ENCODE data around the gene SIPA1. TPM values are rescaled to one million over a fixed set of nuclear protein-coding genes. Genes with fewer than 3 reads are reported as not detected.
A peak's percentile ranks its signal among the peaks of the same experiment; 100 is the strongest.

SIPA1 gene
- total and polyA plus RNA-seq, 2 of the 8 experiments (the other 6 are each of a cell fraction or from before 2014, with no cell fraction given): 35.3 to 72.2 TPM

GRCh38 chr11:65646958-65647701, 9.2 kb downstream of the SIPA1 start:
- CTCF ChIA-PET (ENCODE audit: partially characterized antibody): interaction anchor here (0.7 to 1.8 kb wide), 7 partner anchors 9 to 239 kb away, joined by 3 to 11 read pairs (median 3); partner anchors contain the start of gene SIPA1
- peaks cover 1% of the 10 kb centered on the region; the same call in 1 of the 2 replicates for H3K79me1 ChIP-seq (ENCODE audit: low read depth, low read length)
- 15% methylated on average over 21 of the region's 87 CpGs; no CpG with 5 or more reads in 1 of the 2 experiments for WGBS, 2 experiments (ENCODE audit: extremely low coverage in 1 of 2, insufficient coverage in 1 of 2, insufficient read length in 1 of 2, insufficient replicate concordance in 2 of 2, low coverage in 1 of 2, low lambda C conversion rate in 2 of 2, missing lambda C conversion rate in 1 of 2)
- peak overlapping the region; percentile 92 for H4K5ac ChIP-seq (ENCODE audit: insufficient read length, low read depth, low read length)
- H3K18ac ChIP-seq (ENCODE audit: extremely low read depth, low read length): peak overlapping the region; percentile 97
- peaks cover 0 to 8% (median 4%) of the 10 kb centered on the region in 4 experiments; a peak in 3 of 7 replicates for H3K27me3 ChIP-seq (replicated peaks in 1 of 4; ENCODE audit: control insufficient read depth in 3 of 4, extremely low read depth in 1 of 4, insufficient read depth in 3 of 4, low read length in 3 of 4)
- H2BK120ac ChIP-seq (replicated peaks; ENCODE audit: low read depth, low read length): no peak overlapping the region
- peak overlapping the region; percentile 92; the same call in 1 of the 2 replicates for H2AFZ ChIP-seq (ENCODE audit: low read length)
- peaks cover 2 to 18% of the 10 kb centered on the region in 2 experiments for H4K20me1 ChIP-seq (replicated peaks in 1 of 2; ENCODE audit: control insufficient read depth in 1 of 2, insufficient read depth in 2 of 2, low read length in 2 of 2)
- no peak overlapping the region for H3K14ac ChIP-seq (ENCODE audit: insufficient read length)
- H3K4me2 ChIP-seq (ENCODE audit: insufficient read depth in 1 of 2, low read depth in 2 of 2, low read length in 2 of 2): peak overlapping the region; percentile 55 to 82
- H2BK12ac ChIP-seq (ENCODE audit: low read depth, low read length): no peak overlapping the region
- peak overlapping the region; percentile 35; the same call in 1 of the 2 replicates for H2BK5ac ChIP-seq (ENCODE audit: low read depth, low read length)
- peaks cover 11% of the 10 kb centered on the region; the same call in 1 of the 2 replicates for H3K23me2 ChIP-seq (ENCODE audit: low read depth, low read length)
- peak overlapping the region; percentile 52 to 70 (median 68) for H3K4me3 ChIP-seq (ENCODE audit: extremely low read depth in 1 of 4, insufficient read depth in 2 of 4, low read depth in 3 of 4, low read length in 4 of 4)
- H3K23ac ChIP-seq (ENCODE audit: insufficient read length): no peak overlapping the region
- H3K36me3 ChIP-seq (ENCODE audit: control insufficient read depth in 2 of 4, insufficient read depth in 4 of 4, low read length in 3 of 4): peaks cover 0 to 3% (median 0%) of the 10 kb centered on the region in 4 experiments; a peak in 1 of 8 replicates
- H3K56ac ChIP-seq (replicated peaks; ENCODE audit: insufficient read length, low read depth, low read length): peak overlapping the region; percentile 75
- H3K4me1 ChIP-seq (replicated peaks in 1 of 4; ENCODE audit: control insufficient read depth in 3 of 4, insufficient read depth in 4 of 4, low read length in 3 of 4): peaks cover 0 to 20% (median 10%) of the 10 kb centered on the region in 4 experiments; a peak in 6 of 7 replicates
- peak overlapping the region; percentile 90 for H4K8ac ChIP-seq (ENCODE audit: extremely low read depth, insufficient read depth, low read length)
- no peak overlapping the region for H2BK20ac ChIP-seq (ENCODE audit: low read length)
- peak overlapping the region; percentile 97; the same call in 1 of the 2 replicates for H2BK15ac ChIP-seq (ENCODE audit: low read length)
- H3K79me2 ChIP-seq (ENCODE audit: control insufficient read depth in 1 of 2, insufficient read depth in 2 of 2, low read length in 2 of 2): no peaks in the 10 kb centered on the region
- H3K9me3 ChIP-seq (ENCODE audit: insufficient read depth in 2 of 2, low read depth in 1 of 2, low read length in 1 of 2): no peaks in the 10 kb centered on the region
- DNase-seq (ENCODE audit: low read depth in 1 of 2, low spot score in 2 of 2): peak in 1 of 2 experiments; percentile 89
- H2AK5ac ChIP-seq (ENCODE audit: low read depth, low read length): no peak overlapping the region
- no peak overlapping the region for H3K4ac ChIP-seq (replicated peaks; ENCODE audit: insufficient read length, low read depth, low read length)
- peak overlapping the region in 3 of 4 experiments; percentile 52 to 59 (median 54); a peak in 6 of 7 replicates for H3K9ac ChIP-seq (replicated peaks in 1 of 4; ENCODE audit: extremely low read depth in 1 of 4, low read depth in 3 of 4, low read length in 3 of 4)
- FAIRE-seq: no peak
- POLR2A ChIA-PET (ENCODE audit: partially characterized antibody): interaction anchor here (0.8 to 7.5 kb wide), 12 partner anchors 9 to 213 kb away, joined by 3 to 58 read pairs (median 4); partner anchors contain the start of genes MUS81, RELA and SIPA1
- peak overlapping the region; percentile 35; the same call in 1 of the 2 replicates for H3K27ac ChIP-seq (ENCODE audit: low read depth, low read length)
- H4K91ac ChIP-seq (replicated peaks; ENCODE audit: insufficient read length, low read length): peak overlapping the region; percentile 85
- TF ChIP-seq KDM4A (IDR thresholded peaks at IDR 0.05; ENCODE audit: low read depth, low read length, severe bottlenecking): peak; percentile 93
- TF ChIP-seq TAF7 (optimal IDR thresholded peaks at IDR 0.05; ENCODE audit: borderline replicate concordance, low read depth, low read length): no peak
- peak; percentile 51; the same call in 1 of the 2 replicates for TF ChIP-seq EGR1 (IDR thresholded peaks at IDR 0.05; ENCODE audit: borderline replicate concordance, low read depth, low read length)
- TF ChIP-seq POU5F1 (IDR thresholded peaks at IDR 0.05; ENCODE audit: low read depth, low read length): no peak
- 0 out of 2 replicates have a peak, but pooled peaks have one; percentile 49 for TF ChIP-seq TAF1 (IDR thresholded peaks at IDR 0.05; ENCODE audit: low read depth, low read length)
- TF ChIP-seq USF2 (IDR thresholded peaks at IDR 0.05; ENCODE audit: low read length): no peak
- peak in 1 of 2 experiments; percentile 78; a peak in 1 of 4 replicates for TF ChIP-seq SIN3A (conservative IDR thresholded peaks at IDR 0.05 in 1 of 2, IDR thresholded peaks at IDR 0.05 in 1 of 2; ENCODE audit: low read depth in 1 of 2, low read length in 2 of 2)
- no peak for TF ChIP-seq SIRT6 (IDR thresholded peaks at IDR 0.05; ENCODE audit: low read length)
- peak; percentile 58; the same call in 1 of the 2 replicates for TF ChIP-seq MAX (IDR thresholded peaks at IDR 0.05)

All from H1 (cell line).